Activated CD8-positive, alpha-beta T cell treated with anti-CD3 and anti-CD28 coated beads for 36 hours (primary cell): ENCODE data around the gene TAX1BP3. TPM values are rescaled to one million over a fixed set of nuclear protein-coding genes. Genes with fewer than 3 reads are reported as not detected.

Experiments used
- ATAC-seq: fragments of 200-7000 bp; cut with Tn5 transposase; one replicate; pipeline ENCODE4 v1.10.0; 2021; ENCODE audit warnings: mild to moderate bottlenecking, moderate library complexity
- CTCF ChIA-PET: fragments of 350-600 bp; sonication (Branson Sonifier 250); formaldehyde crosslinking; loops from one replicate; lab custom pipeline; 2021; ENCODE audit warnings: antibody characterized with exemption; lab: Charles Lee
- POLR2A ChIA-PET: fragments of 350-600 bp; sonication (Branson Sonifier 250); formaldehyde crosslinking; loops from one replicate; lab custom pipeline; 2021; ENCODE audit warnings: antibody characterized with exemption; lab: Charles Lee
- DNase-seq: peaks from one replicate; pipeline ENCODE4 v3.0.0-alpha.2; 2020
- H3K27ac Mint-ChIP-seq: one replicate; pipeline ENCODE4 v1.8.0; 2021; ENCODE audit warnings: mild to moderate bottlenecking, mixed read lengths
- H3K27me3 Mint-ChIP-seq: one replicate; pipeline ENCODE4 v1.8.0; 2021; ENCODE audit warnings: mixed read lengths
- H3K36me3 Mint-ChIP-seq: one replicate; pipeline ENCODE4 v1.8.0; 2021; ENCODE audit warnings: low read depth, mixed read lengths
- H3K4me1 Mint-ChIP-seq: one replicate; pipeline ENCODE4 v1.8.0; 2021; ENCODE audit warnings: low read depth, mixed read lengths
- H3K4me3 Mint-ChIP-seq: one replicate; pipeline ENCODE4 v1.8.0; 2021; ENCODE audit warnings: mild to moderate bottlenecking, moderate library complexity, mixed read lengths
- H3K9me3 Mint-ChIP-seq: one replicate; pipeline ENCODE4 v1.8.0; 2021; ENCODE audit warnings: mixed read lengths
- intact Hi-C: fragments of 100-400 bp; cut with micrococcal nuclease; formaldehyde crosslinking; loops from one replicate; pipeline ENCODE4 v1.10.0; 2022
- total RNA-seq, 2 experiments: library from RNA; stranded (reverse); gene quantifications; one replicate each; pipeline ENCODE4 v1.2.3, GENCODE V29; 2021
- TF ChIP-seq, protein P1 (sequence below): fragments of 200-600 bp; IDR thresholded peaks from one replicate; pipeline ENCODE4 v1.8.0; 2022; ENCODE audit warnings: antibody characterized with exemption, mild to moderate bottlenecking

TAX1BP3 gene
- total RNA-seq, 2 experiments from 2014 or later: 14.3 to 15.1 TPM

DNA sequence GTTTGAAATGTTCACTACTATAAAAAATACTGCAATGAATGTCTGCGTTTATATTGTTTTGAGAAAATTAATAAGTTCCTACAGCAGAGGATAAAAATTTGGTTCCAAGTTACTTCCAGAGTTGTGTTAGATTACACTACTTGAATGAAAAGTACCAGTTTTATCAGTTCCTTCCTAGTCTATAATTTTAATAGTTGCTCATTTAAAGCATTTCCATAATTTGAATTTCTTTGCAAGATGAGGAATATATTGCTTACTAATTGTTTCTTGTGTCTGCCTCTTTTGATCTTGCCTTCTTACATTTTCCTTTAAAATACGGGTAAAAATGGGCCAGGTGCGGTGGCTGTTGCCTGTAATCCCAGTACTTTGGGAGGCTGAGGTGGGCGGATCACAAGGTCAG, 4.2 kb upstream of the TAX1BP3 start:
- ChIA-PET CTCF (interaction anchor here (3.3 kb wide), 1 partner anchor 10 kb away, joined by 19 read pairs; no protein-coding TSS in a partner anchor), POLR2A (no interaction called here)
- peaks cover 13% of the 10 kb centered on the region for H3K36me3 Mint-ChIP-seq
- no peaks in the 10 kb centered on the region for H3K9me3 Mint-ChIP-seq
- ATAC-seq (no peak), DNase-seq (no peak)
- no peak overlapping the region for H3K27ac Mint-ChIP-seq
- intact Hi-C loops: no loop called here
- TF ChIP-seq, protein P1, sequence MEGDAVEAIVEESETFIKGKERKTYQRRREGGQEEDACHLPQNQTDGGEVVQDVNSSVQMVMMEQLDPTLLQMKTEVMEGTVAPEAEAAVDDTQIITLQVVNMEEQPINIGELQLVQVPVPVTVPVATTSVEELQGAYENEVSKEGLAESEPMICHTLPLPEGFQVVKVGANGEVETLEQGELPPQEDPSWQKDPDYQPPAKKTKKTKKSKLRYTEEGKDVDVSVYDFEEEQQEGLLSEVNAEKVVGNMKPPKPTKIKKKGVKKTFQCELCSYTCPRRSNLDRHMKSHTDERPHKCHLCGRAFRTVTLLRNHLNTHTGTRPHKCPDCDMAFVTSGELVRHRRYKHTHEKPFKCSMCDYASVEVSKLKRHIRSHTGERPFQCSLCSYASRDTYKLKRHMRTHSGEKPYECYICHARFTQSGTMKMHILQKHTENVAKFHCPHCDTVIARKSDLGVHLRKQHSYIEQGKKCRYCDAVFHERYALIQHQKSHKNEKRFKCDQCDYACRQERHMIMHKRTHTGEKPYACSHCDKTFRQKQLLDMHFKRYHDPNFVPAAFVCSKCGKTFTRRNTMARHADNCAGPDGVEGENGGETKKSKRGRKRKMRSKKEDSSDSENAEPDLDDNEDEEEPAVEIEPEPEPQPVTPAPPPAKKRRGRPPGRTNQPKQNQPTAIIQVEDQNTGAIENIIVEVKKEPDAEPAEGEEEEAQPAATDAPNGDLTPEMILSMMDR: no peak
- no peaks in the 10 kb centered on the region for H3K27me3 Mint-ChIP-seq
- H3K4me1 Mint-ChIP-seq: peaks cover 12% of the 10 kb centered on the region
- H3K4me3 Mint-ChIP-seq: no peak overlapping the region

DNA sequence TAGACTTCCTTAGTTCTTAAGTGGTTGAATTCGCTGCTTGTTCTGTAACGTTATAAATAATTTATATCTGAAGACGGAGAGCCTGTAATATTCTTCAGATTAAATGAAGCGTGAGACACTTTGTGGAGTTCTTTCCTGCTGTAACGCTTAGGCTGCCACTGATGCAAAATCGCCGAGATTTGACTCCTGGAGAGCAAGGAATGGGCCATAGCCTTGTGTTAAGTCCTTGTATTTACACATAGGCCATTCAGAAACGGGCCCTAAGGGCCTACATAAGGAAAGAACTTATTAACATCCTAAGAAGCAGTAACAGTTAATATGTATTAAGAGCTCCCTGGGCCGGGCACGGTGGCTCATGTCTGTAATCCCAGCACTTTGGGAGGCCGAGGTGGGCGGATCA, 1.2 kb upstream of the TAX1BP3 start:
- Mint-ChIP-seq H3K9me3 (no peaks in the 10 kb centered on the region), H3K36me3 (peaks cover 13% of the 10 kb centered on the region), H3K27me3 (no peaks in the 10 kb centered on the region), H3K4me3 (peak overlapping the region; percentile 98), H3K4me1 (peaks cover 16% of the 10 kb centered on the region), H3K27ac (peak overlapping the region; percentile 95)
- intact Hi-C loops: no loop called here
- ChIA-PET POLR2A (interaction anchor here (0.8 kb wide), 1 partner anchor 13 kb away, joined by 3 read pairs; no protein-coding TSS in a partner anchor), CTCF (interaction anchor here (1.6 kb wide), 1 partner anchor 13 kb away, joined by 6 read pairs; no protein-coding TSS in a partner anchor)
- ATAC-seq (no peak), DNase-seq (no peak)
- TF ChIP-seq, protein P1: no peak

DNA sequence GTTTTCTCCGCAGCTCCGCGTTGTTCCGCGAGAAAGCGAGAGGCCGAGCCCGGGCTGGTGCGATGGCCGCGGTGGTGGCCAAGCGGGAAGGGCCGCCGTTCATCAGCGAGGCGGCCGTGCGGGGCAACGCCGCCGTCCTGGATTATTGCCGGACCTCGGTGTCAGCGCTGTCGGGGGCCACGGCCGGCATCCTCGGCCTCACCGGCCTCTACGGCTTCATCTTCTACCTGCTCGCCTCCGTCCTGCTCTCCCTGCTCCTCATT, 638 bp upstream of the TAX1BP3 start:
- no peak for DNase-seq
- no peak for ATAC-seq
- peak overlapping the region; percentile 95 for H3K27ac Mint-ChIP-seq
- H3K4me3 Mint-ChIP-seq: peak overlapping the region; percentile 98
- intact Hi-C loops: no loop called here
- H3K27me3 Mint-ChIP-seq: no peaks in the 10 kb centered on the region
- H3K36me3 Mint-ChIP-seq: peaks cover 13% of the 10 kb centered on the region
- H3K9me3 Mint-ChIP-seq: no peaks in the 10 kb centered on the region
- TF ChIP-seq, protein P1: no peak
- H3K4me1 Mint-ChIP-seq: peaks cover 16% of the 10 kb centered on the region
- POLR2A ChIA-PET: interaction anchor here (0.6 to 1.0 kb wide), 3 partner anchors 9 to 42 kb away, joined by 3 to 4 read pairs (median 3); partner anchors contain the start of gene P2RX5
- CTCF ChIA-PET: interaction anchor here (1.3 kb wide), 1 partner anchor 38 kb away, joined by 3 read pairs; no protein-coding TSS in a partner anchor

DNA sequence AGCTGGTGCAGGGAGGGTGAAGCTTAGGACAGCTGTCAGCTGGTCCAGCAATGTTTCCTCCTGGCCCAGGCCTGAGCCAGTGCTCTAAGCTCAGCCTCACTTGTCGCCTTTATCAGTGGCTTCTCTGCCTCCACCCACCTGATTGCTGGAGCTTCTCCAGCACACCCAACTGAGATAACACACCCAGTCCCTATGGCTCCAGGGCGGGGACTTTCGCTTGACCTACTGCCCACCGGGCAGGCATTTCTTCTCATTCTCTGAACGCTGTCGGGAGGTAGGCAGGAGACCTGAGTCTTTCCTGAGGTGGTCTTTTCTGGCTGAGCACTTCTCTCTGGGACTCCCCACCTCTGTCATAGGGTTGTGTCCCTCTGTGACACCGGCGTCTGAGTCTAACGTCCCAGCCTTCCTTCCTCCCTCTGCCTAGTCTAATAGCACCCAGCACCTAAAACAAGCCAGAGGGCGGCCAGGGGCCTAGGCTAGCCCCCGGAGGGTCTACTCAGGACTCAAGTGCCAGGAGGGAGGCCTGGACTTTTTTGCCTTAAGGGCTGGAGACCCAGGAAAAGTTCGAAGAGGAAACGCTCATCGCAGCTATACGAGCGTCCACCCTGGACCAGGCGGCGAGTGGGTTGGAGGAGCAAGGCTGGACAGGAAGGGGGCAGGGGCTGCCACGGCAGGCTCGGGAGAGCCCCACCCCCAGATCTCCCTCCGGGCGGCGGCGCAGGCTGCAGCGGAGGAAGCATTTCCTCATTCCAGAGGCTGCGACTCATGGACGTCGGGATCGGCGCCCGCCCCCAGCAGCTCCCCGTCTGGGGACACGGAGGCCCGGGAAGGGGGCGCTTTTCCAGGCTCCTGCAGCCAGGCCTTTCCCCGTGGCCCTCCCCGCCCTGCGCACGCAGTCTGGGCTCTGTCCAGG, 756 bp downstream of the TAX1BP3 start:
- H3K4me3 Mint-ChIP-seq: peak overlapping the region; percentile 98
- no peak for ATAC-seq
- no peaks in the 10 kb centered on the region for H3K9me3 Mint-ChIP-seq
- peaks cover 16% of the 10 kb centered on the region for H3K4me1 Mint-ChIP-seq
- peak; percentile 9 for DNase-seq
- H3K36me3 Mint-ChIP-seq: peaks cover 13% of the 10 kb centered on the region
- POLR2A ChIA-PET: interaction anchor here (0.9 to 1.9 kb wide), 5 partner anchors 8 to 44 kb away, joined by 3 to 10 read pairs (median 4); no protein-coding TSS in a partner anchor
- TF ChIP-seq, protein P1: no peak
- CTCF ChIA-PET: interaction anchor here (1.0 to 1.3 kb wide), 3 partner anchors 39 to 619 kb away, joined by 3 to 4 read pairs (median 3); no protein-coding TSS in a partner anchor
- no peak overlapping the region for H3K27ac Mint-ChIP-seq
- H3K27me3 Mint-ChIP-seq: no peaks in the 10 kb centered on the region
- intact Hi-C loops: no loop called here
